Smooth muscle cell (in vitro differentiated cells): ENCODE results near the gene AFF3. TPM values are rescaled to one million over a fixed set of nuclear protein-coding genes. Genes with fewer than 3 reads are reported as not detected.

ENCODE experiments used
- DNase-seq: peaks from one replicate; lab custom pipeline; 2025; ENCODE audit not compliant: unreplicated experiment; lab: John Stamatoyannopoulos, UW
- H2AFZ ChIP-seq: fragments of 200-600 bp; sonication (generic); 2 replicates; pipeline ENCODE4 v1.6.0; 2016; ENCODE audit warnings: antibody characterized with exemption, low read depth, mild to moderate bottlenecking
- H3F3A ChIP-seq: fragments of 200-600 bp; sonication (generic); 2 replicates; pipeline ENCODE4 v1.6.0; 2017; ENCODE audit warnings: antibody characterized with exemption, low read depth
- H3K27ac ChIP-seq: fragments of 200-600 bp; sonication (generic); 2 replicates; pipeline ENCODE4 v1.5.1; 2016; ENCODE audit warnings: low read depth, mild to moderate bottlenecking
- H3K27me3 ChIP-seq: fragments of 200-600 bp; sonication (generic); 2 replicates; pipeline ENCODE4 v1.6.1; 2016; ENCODE audit warnings: low read depth, mild to moderate bottlenecking
- H3K36me3 ChIP-seq: fragments of 200-600 bp; sonication (generic); 2 replicates; pipeline ENCODE4 v1.5.1; 2016; ENCODE audit warnings: low read depth
- H3K4me1 ChIP-seq: fragments of 200-600 bp; sonication (generic); 2 replicates; pipeline ENCODE4 v1.5.1; 2016; ENCODE audit warnings: low read depth
- H3K4me2 ChIP-seq: fragments of 200-600 bp; sonication (generic); 2 replicates; pipeline ENCODE4 v1.6.0; 2016; ENCODE audit warnings: mild to moderate bottlenecking
- H3K4me3 ChIP-seq: fragments of 200-600 bp; sonication (generic); 2 replicates; pipeline ENCODE4 v1.5.1; 2016; ENCODE audit warnings: mild to moderate bottlenecking
- H3K79me2 ChIP-seq: fragments of 200-600 bp; sonication (generic); 2 replicates; pipeline ENCODE4 v1.6.0; 2016; ENCODE audit warnings: low read depth, mild to moderate bottlenecking
- H3K9ac ChIP-seq: fragments of 200-600 bp; sonication (generic); 2 replicates; pipeline ENCODE4 v1.6.0; 2016; ENCODE audit warnings: low read depth
- H3K9me3 ChIP-seq: fragments of 200-600 bp; sonication (generic); replicated peaks from 2 replicates; pipeline ENCODE4 v1.5.1; 2016; ENCODE audit warnings: low read depth
- H4K20me1 ChIP-seq: fragments of 200-600 bp; sonication (generic); 2 replicates; pipeline ENCODE4 v1.6.0; 2016; ENCODE audit warnings: low read depth
- CTCF ChIP-seq: fragments of 200-600 bp; sonication (generic); IDR thresholded peaks from 2 replicates; pipeline ENCODE4 v1.5.1; 2017; ENCODE audit warnings: borderline replicate concordance, mild to moderate bottlenecking, antibody characterized with exemption; ENCODE audit not compliant: insufficient read depth, poor library complexity, severe bottlenecking
- WGBS: methylation state at CpG from one replicate; pipeline ENCODE4 v1.1.7; 2016; ENCODE audit warnings: low lambda C conversion rate; 5-methylcytosine and 5-hydroxymethylcytosine counted together
- polyA plus RNA-seq: library from polyadenylated mRNA; unstranded; fragments of >200 nt; fragmentation: Nextera tagmentation; extraction: Ambion mirVana; gene quantifications from 2 replicates; pipeline ENCODE4 v1.2.1, GENCODE V29; 2016
- total RNA-seq: library from RNA; depleted of rRNA; stranded (reverse); fragments of >200 nt; gene quantifications from 2 replicates; pipeline ENCODE4 v1.2.3, GENCODE V29; 2014

Gene AFF3
- total and polyA plus RNA-seq, 2 experiments from 2014 or later: 0.27 to 0.39 TPM

GRCh38 chr2:99694331-99694730 is 448.1 kb downstream of the AFF3 start:
- Histone ChIP-seq H3K79me2 (no peaks in the 10 kb centered on the region), H3K4me2 (peak overlapping the region; percentile 38), H3F3A (peaks cover 5% of the 10 kb centered on the region), H2AFZ (no peak overlapping the region), H4K20me1 (no peaks in the 10 kb centered on the region), H3K9me3 (no peaks in the 10 kb centered on the region), H3K27me3 (no peaks in the 10 kb centered on the region), H3K4me1 (peaks cover 7% of the 10 kb centered on the region), H3K9ac (no peak overlapping the region), H3K36me3 (no peaks in the 10 kb centered on the region), H3K4me3 (no peak overlapping the region), H3K27ac (no peak overlapping the region)
- WGBS: 50% methylated on average over 7 of the region's 7 CpGs
- DNase-seq: no peak
- TF ChIP-seq CTCF: no peak

- Histone ChIP-seq H4K20me1 (no peaks in the 10 kb centered on the region), H3F3A (peaks cover 5% of the 10 kb centered on the region), H3K4me3 (no peak overlapping the region), H3K27ac (no peak overlapping the region), H3K36me3 (no peaks in the 10 kb centered on the region), H2AFZ (no peak overlapping the region), H3K4me1 (no peaks in the 10 kb centered on the region), H3K79me2 (no peaks in the 10 kb centered on the region), H3K4me2 (no peak overlapping the region), H3K27me3 (no peaks in the 10 kb centered on the region), H3K9me3 (no peaks in the 10 kb centered on the region), H3K9ac (no peak overlapping the region)
- TF ChIP-seq CTCF: no peak
- 94% methylated on average over 1 of the region's 1 CpG for WGBS
- no peak for DNase-seq
Observed at GRCh38 chr2:99692785-99693184, 449.6 kb downstream of the AFF3 start.

GRCh38 chr2:99691926-99692325 is 450.5 kb downstream of the AFF3 start:
- Histone ChIP-seq H3K4me2 (no peak overlapping the region), H2AFZ (no peak overlapping the region), H3K4me3 (no peak overlapping the region), H4K20me1 (no peaks in the 10 kb centered on the region), H3K27ac (no peak overlapping the region), H3K36me3 (no peaks in the 10 kb centered on the region), H3F3A (peaks cover 5% of the 10 kb centered on the region), H3K4me1 (no peaks in the 10 kb centered on the region), H3K9me3 (no peaks in the 10 kb centered on the region), H3K27me3 (no peaks in the 10 kb centered on the region), H3K79me2 (no peaks in the 10 kb centered on the region), H3K9ac (no peak overlapping the region)
- DNase-seq: no peak
- no peak for TF ChIP-seq CTCF
- WGBS: 88% methylated on average over 4 of the region's 4 CpGs

- Histone ChIP-seq H3K9me3 (no peaks in the 10 kb centered on the region), H3K36me3 (no peaks in the 10 kb centered on the region), H3K79me2 (no peaks in the 10 kb centered on the region), H4K20me1 (no peaks in the 10 kb centered on the region), H3K27me3 (no peaks in the 10 kb centered on the region), H3K9ac (no peak overlapping the region), H3K4me2 (no peak overlapping the region), H3K4me1 (no peaks in the 10 kb centered on the region), H3F3A (no peaks in the 10 kb centered on the region), H3K4me3 (no peak overlapping the region), H3K27ac (no peak overlapping the region), H2AFZ (no peak overlapping the region)
- TF ChIP-seq CTCF: no peak
- DNase-seq: no peak
- WGBS: 86% methylated on average over 3 of the region's 3 CpGs
Observed at GRCh38 chr2:99689145-99689742, 453.1 kb downstream of the AFF3 start.
